ENCODE data around the gene LIMK1.

The LIMK1 gene

DNA sequence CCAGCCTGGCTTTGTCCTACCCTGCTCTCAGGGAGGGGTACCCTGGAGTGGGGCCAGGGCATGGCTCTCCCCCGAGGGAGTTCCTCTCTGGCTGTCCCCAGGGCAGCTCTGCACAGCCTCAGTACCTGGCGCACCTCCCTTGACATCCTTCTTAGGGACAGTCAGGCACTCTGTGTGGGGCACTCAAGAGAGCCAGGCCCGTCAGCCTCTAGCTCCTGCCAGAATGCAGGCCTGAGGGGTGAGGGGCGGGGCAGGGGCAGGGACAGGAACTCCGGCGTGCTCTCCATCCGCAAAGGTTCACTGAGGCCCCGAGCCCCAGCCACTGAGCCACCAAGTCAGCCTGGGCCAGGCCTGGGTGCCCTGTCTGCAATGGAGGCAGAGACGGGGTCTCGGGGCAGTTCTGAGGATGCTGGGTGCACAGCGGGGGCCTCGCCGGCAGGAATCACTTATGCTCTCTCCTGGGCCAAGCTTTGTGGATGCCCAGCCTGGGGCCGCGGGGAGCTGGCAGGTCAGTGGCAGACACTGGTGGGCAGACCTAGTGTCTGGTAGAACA lies 10.1 kb downstream of the LIMK1 start:
- DNase-seq (ENCODE audit: insufficient read length) (no peak), FAIRE-seq (no peak)
- TF ChIP-seq POLR2AphosphoS5 (IDR thresholded peaks at IDR 0.05; ENCODE audit: low read depth, low read length) (no peak), TAF1 (IDR thresholded peaks at IDR 0.05; ENCODE audit: borderline replicate concordance, low read depth, low read length) (no peak), POLR2A (IDR thresholded peaks at IDR 0.05; ENCODE audit: low read depth, low read length) (no peak)

DNA sequence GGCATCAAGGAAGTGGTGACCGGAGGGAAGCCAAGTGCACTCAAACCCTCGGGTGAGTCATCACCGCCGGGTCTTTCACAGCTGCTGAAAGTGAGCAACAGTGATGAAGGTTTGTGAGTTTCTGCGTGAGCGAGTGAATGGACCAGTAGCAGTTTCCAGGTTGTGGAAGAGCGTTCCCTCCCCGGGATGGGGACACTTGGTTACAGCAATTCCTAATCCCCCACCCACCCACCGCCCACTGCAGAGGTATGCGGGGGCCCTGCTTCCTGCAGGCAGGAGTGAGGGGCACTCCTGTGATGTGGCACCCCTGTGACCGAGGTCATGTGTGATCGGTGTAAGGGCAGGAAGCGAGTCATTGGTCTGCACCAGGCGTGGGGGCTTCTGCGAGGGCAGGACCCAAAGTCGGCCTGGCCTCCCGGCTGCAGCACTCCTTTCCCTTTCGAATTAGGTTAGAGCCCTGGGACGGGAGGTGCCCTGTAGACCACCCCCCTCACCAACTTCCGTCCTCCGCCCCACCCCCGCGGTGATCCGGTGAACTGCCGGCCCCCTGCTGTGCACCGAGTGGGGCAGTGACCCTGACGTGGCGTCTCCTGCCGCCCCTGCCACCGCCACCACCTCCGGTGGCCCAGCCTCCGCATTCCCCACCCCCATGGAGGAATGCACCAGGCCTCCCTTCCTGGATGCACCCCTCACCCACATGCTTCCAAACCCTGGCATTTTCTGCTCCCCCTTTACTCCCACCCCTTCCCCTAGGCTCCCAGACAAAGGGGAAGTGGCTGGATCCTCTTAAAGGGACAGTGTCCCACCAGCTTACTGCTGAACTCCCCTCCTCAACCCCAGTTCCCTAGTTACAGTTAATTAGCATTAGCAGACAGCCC lies 10.9 kb downstream of the LIMK1 start:
- peak; percentile 71 for TF ChIP-seq POLR2AphosphoS5 (IDR thresholded peaks at IDR 0.05; ENCODE audit: low read depth, low read length)
- TF ChIP-seq POLR2A (IDR thresholded peaks at IDR 0.05; ENCODE audit: low read depth, low read length): peak; percentile 55; the same call in 1 of the 2 replicates
- no peak for TF ChIP-seq TAF1 (IDR thresholded peaks at IDR 0.05; ENCODE audit: borderline replicate concordance, low read depth, low read length)
- FAIRE-seq (peak; percentile 91), DNase-seq (ENCODE audit: insufficient read length) (peak; percentile 72)

DNA sequence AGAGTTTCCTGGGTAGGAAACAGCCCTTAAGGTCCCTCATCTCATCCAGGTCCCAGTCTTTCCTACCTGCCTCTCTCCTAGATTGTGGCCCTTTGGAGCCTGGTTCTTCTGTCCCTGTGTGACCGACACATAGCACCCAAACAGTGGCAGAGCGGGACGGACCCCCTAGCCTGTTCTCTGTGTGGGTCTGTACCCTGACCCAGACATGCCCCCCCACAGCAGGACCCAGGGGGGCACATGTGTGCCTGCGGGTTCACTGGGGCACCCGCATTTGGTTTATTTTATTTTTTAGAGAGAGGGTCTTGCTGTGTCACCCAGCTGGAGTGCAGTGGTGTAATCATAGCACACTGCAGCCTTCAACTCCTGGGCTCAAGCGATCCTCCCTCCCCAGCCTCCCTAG lies 11.5 kb downstream of the LIMK1 start:
- DNase-seq (ENCODE audit: insufficient read length) (no peak), FAIRE-seq (no peak)
- TF ChIP-seq POLR2AphosphoS5 (IDR thresholded peaks at IDR 0.05; ENCODE audit: low read depth, low read length) (no peak), POLR2A (IDR thresholded peaks at IDR 0.05; ENCODE audit: low read depth, low read length) (no peak), TAF1 (IDR thresholded peaks at IDR 0.05; ENCODE audit: borderline replicate concordance, low read depth, low read length) (no peak)

DNA sequence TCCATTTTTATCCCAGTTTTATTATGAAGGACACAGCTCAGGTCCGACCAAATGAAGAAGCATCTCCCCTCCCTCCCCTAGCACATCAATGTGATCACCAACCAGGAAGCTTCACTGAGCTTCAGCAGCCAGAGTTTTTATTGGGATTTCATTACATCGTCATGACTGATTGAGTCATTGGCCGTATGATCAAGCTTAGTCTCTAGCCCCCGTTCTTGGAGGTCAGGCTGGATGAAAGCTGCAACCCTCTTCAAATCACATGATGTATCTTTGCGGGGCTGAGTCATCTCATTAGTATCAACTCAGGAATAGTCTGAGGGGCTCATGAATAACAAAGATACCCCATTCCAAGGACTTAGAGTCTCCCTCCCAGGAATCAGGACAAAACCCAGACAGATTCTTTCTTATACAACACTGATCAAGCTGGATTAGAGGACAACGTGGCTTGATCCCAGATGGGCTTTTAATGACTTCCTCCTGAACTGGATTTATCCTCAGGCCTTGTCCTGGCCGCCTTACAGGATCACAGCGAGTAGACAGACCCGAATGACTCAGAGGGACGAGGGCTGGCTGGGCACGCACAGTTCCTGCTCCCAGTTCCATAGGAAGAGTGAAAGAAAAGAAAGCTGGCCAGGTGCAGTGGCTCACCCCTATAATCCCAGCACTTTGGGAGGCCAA lies 14.5 kb downstream of the LIMK1 start:
- DNase-seq (ENCODE audit: insufficient read length) (no peak), FAIRE-seq (no peak)
- TF ChIP-seq POLR2A (IDR thresholded peaks at IDR 0.05; ENCODE audit: low read depth, low read length) (no peak), POLR2AphosphoS5 (IDR thresholded peaks at IDR 0.05; ENCODE audit: low read depth, low read length) (no peak), TAF1 (IDR thresholded peaks at IDR 0.05; ENCODE audit: borderline replicate concordance, low read depth, low read length) (no peak)

DNA sequence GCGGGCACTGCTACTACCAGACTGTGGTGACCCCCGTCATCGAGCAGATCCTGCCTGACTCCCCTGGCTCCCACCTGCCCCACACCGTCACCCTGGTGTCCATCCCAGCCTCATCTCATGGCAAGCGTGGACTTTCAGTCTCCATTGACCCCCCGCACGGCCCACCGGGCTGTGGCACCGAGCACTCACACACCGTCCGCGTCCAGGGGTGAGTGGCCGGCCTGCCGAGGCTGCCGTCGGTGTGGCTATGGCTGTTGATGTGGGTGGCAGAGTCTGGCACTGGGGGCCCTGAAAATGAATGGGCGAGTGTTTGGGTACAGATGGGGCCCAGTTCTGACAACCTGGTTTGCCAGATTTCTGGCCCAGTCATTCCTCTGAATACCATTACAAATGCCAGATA lies 15.4 kb downstream of the LIMK1 start:
- TF ChIP-seq POLR2AphosphoS5 (IDR thresholded peaks at IDR 0.05; ENCODE audit: low read depth, low read length): no peak
- TF ChIP-seq POLR2A (IDR thresholded peaks at IDR 0.05; ENCODE audit: low read depth, low read length): no peak
- TF ChIP-seq TAF1 (IDR thresholded peaks at IDR 0.05; ENCODE audit: borderline replicate concordance, low read depth, low read length): no peak
- DNase-seq (ENCODE audit: insufficient read length) (no peak), FAIRE-seq (no peak)

DNA sequence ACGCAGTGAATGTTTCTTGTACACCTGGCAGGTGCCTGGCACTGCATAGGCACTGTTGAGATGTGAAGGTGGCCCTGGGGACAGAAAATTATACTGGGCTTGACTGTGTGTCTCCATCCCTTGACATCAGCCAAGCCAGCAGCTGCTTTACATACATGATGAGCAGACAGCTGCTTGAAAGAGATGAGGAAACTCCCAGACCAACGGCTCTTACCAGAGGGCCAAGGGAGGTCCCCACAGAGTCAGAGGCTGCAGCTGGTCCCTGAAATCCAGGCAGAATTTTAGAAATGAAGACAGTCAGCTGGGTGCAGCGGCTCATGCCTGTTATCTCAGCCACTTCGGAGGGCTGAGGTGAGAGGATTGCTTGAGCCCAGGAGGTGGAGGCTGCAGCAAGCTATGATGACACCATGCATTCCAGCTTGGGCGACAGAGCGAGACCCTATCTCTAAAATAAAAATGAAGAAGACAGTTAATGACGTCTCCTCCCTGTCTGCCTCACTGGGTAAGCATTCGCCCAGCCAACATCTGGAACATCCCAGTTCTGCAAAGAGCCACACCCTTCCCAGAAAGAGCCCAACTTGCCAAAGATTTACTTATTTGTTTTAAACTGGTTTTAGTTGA lies 17.6 kb downstream of the LIMK1 start:
- FAIRE-seq (peak; percentile 64), DNase-seq (ENCODE audit: insufficient read length) (peak; percentile 69)
- TF ChIP-seq POLR2AphosphoS5 (IDR thresholded peaks at IDR 0.05; ENCODE audit: low read depth, low read length) (no peak; the same call in 1 of the 2 replicates), POLR2A (IDR thresholded peaks at IDR 0.05; ENCODE audit: low read depth, low read length) (no peak), TAF1 (IDR thresholded peaks at IDR 0.05; ENCODE audit: borderline replicate concordance, low read depth, low read length) (no peak)

DNA sequence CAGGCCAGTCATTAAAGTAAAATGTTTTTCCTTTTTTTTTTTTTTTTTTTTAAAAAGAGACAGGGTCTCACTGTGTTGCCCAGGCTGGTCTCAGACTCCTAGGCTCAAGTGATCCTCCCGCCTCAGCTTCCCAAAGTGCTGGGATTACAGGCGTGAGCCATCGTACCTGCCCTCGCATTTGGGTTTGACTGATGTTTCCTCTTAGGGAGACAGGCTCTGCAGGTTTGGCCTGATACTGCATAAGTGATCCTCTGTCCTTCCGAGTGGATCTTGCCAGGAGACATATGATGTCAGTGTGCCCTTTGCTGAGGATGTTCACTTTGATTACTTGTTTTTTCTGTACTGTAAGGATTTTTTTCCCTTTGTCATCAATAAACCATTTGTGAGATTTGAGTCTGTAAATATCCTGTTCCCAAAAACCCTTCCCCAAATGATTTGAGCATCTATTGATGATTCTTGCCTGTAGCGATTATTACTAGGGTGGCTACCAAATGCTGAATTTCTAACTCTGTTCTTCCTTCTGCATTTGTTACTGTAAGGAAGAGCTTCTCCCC lies 19.7 kb downstream of the LIMK1 start:
- DNase-seq (ENCODE audit: insufficient read length) (no peak), FAIRE-seq (no peak)
- TF ChIP-seq POLR2A (IDR thresholded peaks at IDR 0.05; ENCODE audit: low read depth, low read length) (no peak), POLR2AphosphoS5 (IDR thresholded peaks at IDR 0.05; ENCODE audit: low read depth, low read length) (no peak), TAF1 (IDR thresholded peaks at IDR 0.05; ENCODE audit: borderline replicate concordance, low read depth, low read length) (no peak)

DNA sequence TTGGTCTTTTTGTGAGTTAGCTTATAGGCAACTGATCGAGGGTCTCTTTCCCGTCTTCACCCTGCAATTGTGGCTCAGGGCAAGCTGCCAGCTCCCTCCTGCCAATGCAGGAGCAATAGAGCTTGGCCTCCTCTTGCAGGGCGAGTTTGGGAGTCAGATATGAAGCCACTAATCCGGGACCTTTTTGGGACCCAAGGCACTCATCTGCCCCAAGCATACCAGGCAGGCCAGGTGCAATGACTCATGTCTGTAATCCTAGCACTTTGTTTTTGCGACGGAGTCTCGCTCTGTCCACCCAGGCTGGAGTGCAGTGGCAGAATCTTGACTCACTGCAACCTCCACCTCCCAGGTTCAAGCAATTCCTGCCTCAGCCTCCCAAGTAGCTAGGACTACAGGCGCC lies 21.1 kb downstream of the LIMK1 start:
- no peak for DNase-seq (ENCODE audit: insufficient read length)
- no peak for FAIRE-seq
- TF ChIP-seq POLR2A (IDR thresholded peaks at IDR 0.05; ENCODE audit: low read depth, low read length): no peak
- TF ChIP-seq TAF1 (IDR thresholded peaks at IDR 0.05; ENCODE audit: borderline replicate concordance, low read depth, low read length): no peak
- TF ChIP-seq POLR2AphosphoS5 (IDR thresholded peaks at IDR 0.05; ENCODE audit: low read depth, low read length): no peak

DNA sequence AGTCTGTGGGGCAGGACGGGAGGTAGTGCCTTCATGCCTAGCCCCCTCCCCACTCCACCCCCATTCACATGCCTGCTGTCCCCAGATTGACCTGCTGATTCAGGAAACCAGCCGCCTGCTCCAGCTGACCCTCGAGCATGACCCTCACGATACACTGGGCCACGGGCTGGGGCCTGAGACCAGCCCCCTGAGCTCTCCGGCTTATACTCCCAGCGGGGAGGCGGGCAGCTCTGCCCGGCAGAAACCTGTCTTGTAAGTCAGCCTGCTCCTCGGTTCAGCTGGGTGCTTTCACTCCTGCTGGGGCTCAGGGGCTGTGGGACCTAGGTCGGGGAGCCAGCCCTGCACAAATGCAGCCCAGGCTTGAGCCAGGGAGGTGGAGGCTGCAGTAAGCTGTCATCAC lies 22.4 kb downstream of the LIMK1 start:
- DNase-seq (ENCODE audit: insufficient read length) (no peak), FAIRE-seq (no peak)
- TF ChIP-seq TAF1 (IDR thresholded peaks at IDR 0.05; ENCODE audit: borderline replicate concordance, low read depth, low read length) (no peak), POLR2A (IDR thresholded peaks at IDR 0.05; ENCODE audit: low read depth, low read length) (no peak), POLR2AphosphoS5 (IDR thresholded peaks at IDR 0.05; ENCODE audit: low read depth, low read length) (no peak)

DNA sequence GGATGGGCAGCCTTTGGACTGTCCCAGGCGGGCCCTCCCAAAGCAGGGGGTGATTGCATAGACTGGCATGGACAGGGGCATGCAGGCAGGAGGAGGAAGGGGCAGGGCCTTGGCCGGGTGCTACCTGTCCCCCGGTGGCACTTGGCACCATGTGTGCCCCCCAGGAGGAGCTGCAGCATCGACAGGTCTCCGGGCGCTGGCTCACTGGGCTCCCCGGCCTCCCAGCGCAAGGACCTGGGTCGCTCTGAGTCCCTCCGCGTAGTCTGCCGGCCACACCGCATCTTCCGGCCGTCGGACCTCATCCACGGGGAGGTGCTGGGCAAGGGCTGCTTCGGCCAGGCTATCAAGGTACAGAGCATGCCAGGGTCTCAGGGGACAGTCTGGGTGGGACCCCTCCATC lies 23.2 kb downstream of the LIMK1 start:
- TF ChIP-seq POLR2A (IDR thresholded peaks at IDR 0.05; ENCODE audit: low read depth, low read length): no peak
- no peak for TF ChIP-seq TAF1 (IDR thresholded peaks at IDR 0.05; ENCODE audit: borderline replicate concordance, low read depth, low read length)
- TF ChIP-seq POLR2AphosphoS5 (IDR thresholded peaks at IDR 0.05; ENCODE audit: low read depth, low read length): no peak
- DNase-seq (ENCODE audit: insufficient read length) (no peak), FAIRE-seq (no peak)

DNA sequence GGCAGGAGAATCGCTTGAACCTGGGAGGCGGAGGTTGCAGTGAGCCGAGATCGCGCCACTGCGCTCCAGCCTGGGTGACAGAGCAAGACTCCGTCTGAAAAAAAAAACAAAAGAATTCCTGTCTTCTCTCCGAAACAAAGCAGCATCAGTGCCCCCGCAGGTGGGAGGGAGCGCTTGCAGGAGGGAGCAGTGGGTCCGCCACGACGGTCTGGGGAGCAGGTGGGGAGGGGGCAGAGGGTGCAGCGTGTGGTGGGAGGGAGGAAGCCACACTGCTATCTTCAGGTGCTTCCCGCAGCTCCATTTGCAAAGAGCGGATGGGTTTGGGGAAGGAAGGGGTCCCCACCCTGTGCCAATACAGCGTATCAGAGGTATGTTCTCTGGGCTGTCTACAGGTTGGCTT lies 31.7 kb downstream of the LIMK1 start:
- DNase-seq (ENCODE audit: insufficient read length) (no peak), FAIRE-seq (no peak)
- TF ChIP-seq POLR2A (IDR thresholded peaks at IDR 0.05; ENCODE audit: low read depth, low read length) (no peak), TAF1 (IDR thresholded peaks at IDR 0.05; ENCODE audit: borderline replicate concordance, low read depth, low read length) (no peak), POLR2AphosphoS5 (IDR thresholded peaks at IDR 0.05; ENCODE audit: low read depth, low read length) (no peak)
